Endothelial cell (in vitro differentiated cells): ENCODE results near the gene MAP4. TPM values are rescaled to one million over a fixed set of nuclear protein-coding genes. Genes with fewer than 3 reads are reported as not detected.
A peak's percentile ranks its signal among the peaks of the same experiment; 100 is the strongest.

ENCODE experiments used
- DNase-seq: peaks from one replicate; pipeline ENCODE4 v3.0.0; 2021; ENCODE audit warnings: low spot score
- H3K27ac Mint-ChIP-seq: one replicate; pipeline ENCODE4 v1.8.0; 2021; ENCODE audit warnings: mixed read lengths, inconsistent platforms; ENCODE audit not compliant: unreplicated experiment
- H3K27me3 Mint-ChIP-seq: one replicate; pipeline ENCODE4 v1.8.0; 2021; ENCODE audit warnings: mild to moderate bottlenecking, moderate library complexity, mixed read lengths, inconsistent platforms; ENCODE audit not compliant: unreplicated experiment
- H3K36me3 Mint-ChIP-seq: one replicate; pipeline ENCODE4 v1.8.0; 2021; ENCODE audit warnings: mild to moderate bottlenecking, low read depth, mixed read lengths, inconsistent platforms; ENCODE audit not compliant: unreplicated experiment
- H3K4me1 Mint-ChIP-seq: one replicate; pipeline ENCODE4 v1.8.0; 2021; ENCODE audit warnings: mild to moderate bottlenecking, mixed read lengths, inconsistent platforms; ENCODE audit not compliant: unreplicated experiment
- H3K4me3 Mint-ChIP-seq: one replicate; pipeline ENCODE4 v1.8.0; 2021; ENCODE audit warnings: mild to moderate bottlenecking, mixed read lengths, inconsistent platforms; ENCODE audit not compliant: unreplicated experiment
- H3K9me3 Mint-ChIP-seq: one replicate; pipeline ENCODE4 v1.8.0; 2021; ENCODE audit warnings: mixed read lengths, inconsistent platforms; ENCODE audit not compliant: unreplicated experiment
- CTCF ChIP-seq: fragments of 200-600 bp; sonication (generic); IDR thresholded peaks from one replicate; pipeline ENCODE4 v1.5.0; 2021; ENCODE audit warnings: antibody characterized with exemption; ENCODE audit not compliant: unreplicated experiment
- total RNA-seq: library from RNA; stranded (reverse); fragmentation: NEBNext Ultra II Directional; extraction: Animal tissue kit (Norgen Biotek cat#: 25700); gene quantifications from one replicate; pipeline ENCODE4 v1.2.1, GENCODE V29; 2021; ENCODE audit not compliant: unreplicated experiment

The MAP4 gene
- total RNA-seq, 1 donor from 2014 or later, result 155 TPM

DNA sequence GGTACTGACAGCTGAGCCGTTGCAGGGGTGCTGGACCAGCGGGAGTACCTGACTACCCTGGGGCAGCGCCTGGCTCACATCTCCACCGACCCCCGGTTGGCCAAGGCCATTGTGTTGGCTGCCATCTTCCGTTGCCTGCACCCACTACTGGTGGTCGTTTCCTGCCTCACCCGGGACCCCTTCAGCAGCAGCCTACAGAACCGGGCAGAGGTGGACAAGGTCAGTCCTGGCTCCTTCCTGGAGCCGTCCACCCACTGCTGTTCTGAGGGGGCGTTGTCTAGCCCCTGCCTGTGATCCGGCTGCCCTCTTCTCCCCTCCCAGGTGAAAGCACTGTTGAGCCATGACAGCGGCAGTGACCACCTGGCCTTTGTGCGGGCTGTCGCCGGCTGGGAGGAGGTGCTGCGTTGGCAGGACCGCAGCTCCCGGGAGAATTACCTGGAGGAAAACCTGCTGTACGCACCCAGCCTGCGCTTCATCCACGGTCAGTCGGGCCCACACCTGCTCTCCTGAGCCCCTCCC, 167.6 kb downstream of the MAP4 start:
- H3K4me1 Mint-ChIP-seq, result no peaks in the 10 kb centered on the region
- H3K36me3 Mint-ChIP-seq, result peaks cover 30% of the 10 kb centered on the region
- H3K9me3 Mint-ChIP-seq, result no peaks in the 10 kb centered on the region
- peaks cover 16% of the 10 kb centered on the region for H3K27me3 Mint-ChIP-seq
- H3K4me3 Mint-ChIP-seq, result no peak overlapping the region
- no peak overlapping the region for H3K27ac Mint-ChIP-seq
- TF ChIP-seq CTCF, result no peak
- no peak for DNase-seq

GRCh38 chr3:47847801-47848518, 168.3 kb downstream of the MAP4 start:
- Mint-ChIP-seq H3K4me1 (no peaks in the 10 kb centered on the region), H3K27me3 (peaks cover 16% of the 10 kb centered on the region), H3K4me3 (peak overlapping the region; percentile 56), H3K9me3 (no peaks in the 10 kb centered on the region), H3K27ac (no peak overlapping the region), H3K36me3 (peaks cover 30% of the 10 kb centered on the region)
- TF ChIP-seq CTCF, result no peak
- no peak for DNase-seq

GRCh38 chr3:47847260-47847659, 169.0 kb downstream of the MAP4 start:
- H3K36me3 Mint-ChIP-seq, result peaks cover 33% of the 10 kb centered on the region

DNA sequence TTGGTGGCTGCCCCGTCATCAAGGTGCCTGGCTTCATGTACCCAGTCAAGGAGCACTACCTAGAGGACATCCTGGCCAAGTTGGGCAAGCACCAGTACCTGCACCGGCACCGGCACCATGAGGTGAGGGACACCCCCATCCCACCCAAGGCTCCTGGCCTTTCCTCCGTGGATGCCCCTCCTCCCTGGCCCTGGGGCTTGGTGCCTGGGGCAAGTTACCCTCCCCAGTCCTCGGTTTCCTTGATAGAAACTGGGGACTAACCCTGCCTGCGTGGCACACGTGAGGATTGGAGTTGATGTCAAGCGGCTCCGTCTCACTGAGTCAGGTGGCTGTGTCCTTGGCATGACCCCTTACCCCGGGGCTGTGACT, 169.4 kb downstream of the MAP4 start:
- DNase-seq, result no peak
- Mint-ChIP-seq H3K27ac (no peak overlapping the region), H3K27me3 (peaks cover 16% of the 10 kb centered on the region), H3K4me3 (no peak overlapping the region), H3K36me3 (peaks cover 37% of the 10 kb centered on the region), H3K4me1 (no peaks in the 10 kb centered on the region), H3K9me3 (no peaks in the 10 kb centered on the region)
- TF ChIP-seq CTCF, result no peak

More at GRCh38 chr3:47847260-47847659, 169.0 kb downstream of the MAP4 start:
- Mint-ChIP-seq H3K9me3 (no peaks in the 10 kb centered on the region), H3K4me3 (no peak overlapping the region), H3K27me3 (peaks cover 16% of the 10 kb centered on the region), H3K27ac (no peak overlapping the region), H3K4me1 (no peaks in the 10 kb centered on the region)
- DNase-seq, result no peak
- TF ChIP-seq CTCF, result no peak

DNA sequence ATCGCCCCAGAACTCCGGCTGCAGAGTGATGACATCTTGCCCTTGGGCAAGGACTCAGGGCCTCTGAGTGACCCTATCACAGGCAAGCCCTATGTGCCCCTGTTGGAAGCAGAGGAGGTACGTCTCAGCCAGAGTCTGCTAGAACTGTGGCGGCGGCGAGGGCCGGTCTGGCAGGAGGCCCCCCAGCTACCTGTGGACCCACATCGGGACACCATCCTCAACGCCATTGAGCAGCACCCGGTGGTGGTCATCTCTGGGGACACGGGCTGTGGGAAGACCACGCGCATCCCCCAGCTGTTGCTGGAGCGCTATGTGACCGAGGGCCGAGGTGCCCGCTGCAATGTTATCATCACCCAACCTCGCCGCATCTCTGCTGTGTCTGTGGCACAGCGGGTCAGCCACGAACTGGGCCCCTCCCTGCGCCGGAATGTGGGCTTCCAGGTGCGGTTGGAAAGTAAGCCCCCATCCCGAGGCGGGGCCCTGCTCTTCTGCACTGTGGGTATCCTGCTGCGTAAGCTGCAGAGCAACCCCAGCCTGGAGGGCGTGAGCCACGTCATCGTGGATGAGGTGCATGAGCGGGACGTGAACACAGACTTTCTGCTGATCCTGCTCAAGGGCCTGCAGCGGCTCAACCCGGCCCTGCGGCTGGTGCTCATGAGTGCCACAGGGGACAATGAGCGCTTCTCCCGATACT, 169.9 kb downstream of the MAP4 start:
- Mint-ChIP-seq H3K9me3 (no peaks in the 10 kb centered on the region), H3K36me3 (peaks cover 41% of the 10 kb centered on the region), H3K27me3 (peaks cover 17% of the 10 kb centered on the region), H3K4me3 (no peak overlapping the region), H3K4me1 (no peaks in the 10 kb centered on the region), H3K27ac (no peak overlapping the region)
- DNase-seq, result no peak
- no peak for TF ChIP-seq CTCF
